ENCODE results near the gene TDRD12. TPM values are rescaled to one million over a fixed set of nuclear protein-coding genes. Genes with fewer than 3 reads are reported as not detected.
"Not testable (repeated sequence)": the region's sequence is repeated elsewhere in the genome, so short reads cannot be mapped to it uniquely, and the experiment has no call there.

TDRD12 gene
- total RNA-seq, 1 experiment from 2014 or later = 1.3 TPM

DNA sequence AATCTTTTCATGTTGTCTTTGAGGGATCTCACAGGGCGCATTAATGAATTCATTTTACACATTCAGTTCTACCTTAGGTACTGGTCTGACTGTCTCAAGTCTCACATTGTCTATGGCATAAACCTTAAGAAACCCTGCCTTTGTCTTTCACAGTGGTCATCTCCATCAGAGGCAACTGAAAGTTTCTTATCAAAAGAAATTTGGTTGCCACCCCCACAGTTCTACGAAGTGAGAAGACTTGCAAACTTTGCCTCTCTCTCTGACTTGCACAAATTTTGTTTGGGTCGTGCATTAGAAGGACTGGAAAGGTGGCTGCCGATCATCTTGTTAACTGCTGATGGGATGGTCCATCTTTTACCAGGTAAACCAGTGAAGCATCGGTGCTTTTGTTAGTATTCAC, 10.5 kb upstream of the TDRD12 start (continued):
- TF ChIP-seq, protein P1, sequence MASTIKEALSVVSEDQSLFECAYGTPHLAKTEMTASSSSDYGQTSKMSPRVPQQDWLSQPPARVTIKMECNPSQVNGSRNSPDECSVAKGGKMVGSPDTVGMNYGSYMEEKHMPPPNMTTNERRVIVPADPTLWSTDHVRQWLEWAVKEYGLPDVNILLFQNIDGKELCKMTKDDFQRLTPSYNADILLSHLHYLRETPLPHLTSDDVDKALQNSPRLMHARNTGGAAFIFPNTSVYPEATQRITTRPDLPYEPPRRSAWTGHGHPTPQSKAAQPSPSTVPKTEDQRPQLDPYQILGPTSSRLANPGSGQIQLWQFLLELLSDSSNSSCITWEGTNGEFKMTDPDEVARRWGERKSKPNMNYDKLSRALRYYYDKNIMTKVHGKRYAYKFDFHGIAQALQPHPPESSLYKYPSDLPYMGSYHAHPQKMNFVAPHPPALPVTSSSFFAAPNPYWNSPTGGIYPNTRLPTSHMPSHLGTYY (CRISPR knock-in tag; IDR thresholded peaks at IDR 0.05) = no peak

DNA sequence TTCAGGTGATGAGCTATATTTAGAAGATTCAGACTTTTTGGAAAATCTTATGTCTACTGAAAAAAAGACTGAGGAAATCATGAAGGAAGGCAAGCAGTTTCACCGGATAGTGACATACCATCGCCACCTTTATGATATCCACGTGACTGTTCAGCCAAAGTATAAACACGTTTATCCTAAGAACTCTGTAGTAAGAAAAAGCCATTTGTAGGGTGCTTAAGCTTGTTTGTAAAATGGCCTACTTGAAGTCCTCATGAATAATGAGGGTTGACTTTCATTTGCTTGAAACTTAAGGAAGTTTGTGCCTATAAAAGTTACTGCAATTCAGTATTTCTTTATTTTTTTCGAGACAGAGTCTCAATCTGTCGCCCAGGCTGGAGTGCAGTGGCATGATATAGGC, 7.8 kb upstream of the TDRD12 start:
- ChIA-PET POLR2A (no interaction called here), CTCF (no interaction called here)
- TF ChIP-seq TEAD4 (CRISPR knock-in tag; IDR thresholded peaks at IDR 0.05) = no peak
- no peak for TF ChIP-seq IRF2 (CRISPR knock-in tag; IDR thresholded peaks at IDR 0.05; ENCODE audit: borderline replicate concordance, low read depth)
- no peak for TF ChIP-seq MYBL2 (CRISPR knock-in tag; IDR thresholded peaks at IDR 0.05)
- TF ChIP-seq GRHL2 (CRISPR knock-in tag; IDR thresholded peaks at IDR 0.05; ENCODE audit: insufficient replicate concordance, severe bottlenecking) = no peak
- TF ChIP-seq FOXJ3 (CRISPR knock-in tag; IDR thresholded peaks at IDR 0.05; ENCODE audit: borderline replicate concordance) = no peak
- TF ChIP-seq ATF3 (CRISPR knock-in tag; conservative IDR thresholded peaks at IDR 0.05) = no peak
- no peak for TF ChIP-seq TCF7 (CRISPR knock-in tag; IDR thresholded peaks at IDR 0.05; ENCODE audit: low read depth)
- TF ChIP-seq, protein P2, sequence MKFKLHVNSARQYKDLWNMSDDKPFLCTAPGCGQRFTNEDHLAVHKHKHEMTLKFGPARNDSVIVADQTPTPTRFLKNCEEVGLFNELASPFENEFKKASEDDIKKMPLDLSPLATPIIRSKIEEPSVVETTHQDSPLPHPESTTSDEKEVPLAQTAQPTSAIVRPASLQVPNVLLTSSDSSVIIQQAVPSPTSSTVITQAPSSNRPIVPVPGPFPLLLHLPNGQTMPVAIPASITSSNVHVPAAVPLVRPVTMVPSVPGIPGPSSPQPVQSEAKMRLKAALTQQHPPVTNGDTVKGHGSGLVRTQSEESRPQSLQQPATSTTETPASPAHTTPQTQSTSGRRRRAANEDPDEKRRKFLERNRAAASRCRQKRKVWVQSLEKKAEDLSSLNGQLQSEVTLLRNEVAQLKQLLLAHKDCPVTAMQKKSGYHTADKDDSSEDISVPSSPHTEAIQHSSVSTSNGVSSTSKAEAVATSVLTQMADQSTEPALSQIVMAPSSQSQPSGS (CRISPR knock-in tag; IDR thresholded peaks at IDR 0.05; ENCODE audit: borderline replicate concordance, low read depth) = no peak
- no peak for TF ChIP-seq SOX15 (CRISPR knock-in tag; IDR thresholded peaks at IDR 0.05)
- TF ChIP-seq JAZF1 (CRISPR knock-in tag; IDR thresholded peaks at IDR 0.05) = no peak
- TF ChIP-seq, protein P3, sequence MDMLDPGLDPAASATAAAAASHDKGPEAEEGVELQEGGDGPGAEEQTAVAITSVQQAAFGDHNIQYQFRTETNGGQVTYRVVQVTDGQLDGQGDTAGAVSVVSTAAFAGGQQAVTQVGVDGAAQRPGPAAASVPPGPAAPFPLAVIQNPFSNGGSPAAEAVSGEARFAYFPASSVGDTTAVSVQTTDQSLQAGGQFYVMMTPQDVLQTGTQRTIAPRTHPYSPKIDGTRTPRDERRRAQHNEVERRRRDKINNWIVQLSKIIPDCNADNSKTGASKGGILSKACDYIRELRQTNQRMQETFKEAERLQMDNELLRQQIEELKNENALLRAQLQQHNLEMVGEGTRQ (CRISPR knock-in tag; IDR thresholded peaks at IDR 0.05) = no peak
- TF ChIP-seq, protein P4, sequence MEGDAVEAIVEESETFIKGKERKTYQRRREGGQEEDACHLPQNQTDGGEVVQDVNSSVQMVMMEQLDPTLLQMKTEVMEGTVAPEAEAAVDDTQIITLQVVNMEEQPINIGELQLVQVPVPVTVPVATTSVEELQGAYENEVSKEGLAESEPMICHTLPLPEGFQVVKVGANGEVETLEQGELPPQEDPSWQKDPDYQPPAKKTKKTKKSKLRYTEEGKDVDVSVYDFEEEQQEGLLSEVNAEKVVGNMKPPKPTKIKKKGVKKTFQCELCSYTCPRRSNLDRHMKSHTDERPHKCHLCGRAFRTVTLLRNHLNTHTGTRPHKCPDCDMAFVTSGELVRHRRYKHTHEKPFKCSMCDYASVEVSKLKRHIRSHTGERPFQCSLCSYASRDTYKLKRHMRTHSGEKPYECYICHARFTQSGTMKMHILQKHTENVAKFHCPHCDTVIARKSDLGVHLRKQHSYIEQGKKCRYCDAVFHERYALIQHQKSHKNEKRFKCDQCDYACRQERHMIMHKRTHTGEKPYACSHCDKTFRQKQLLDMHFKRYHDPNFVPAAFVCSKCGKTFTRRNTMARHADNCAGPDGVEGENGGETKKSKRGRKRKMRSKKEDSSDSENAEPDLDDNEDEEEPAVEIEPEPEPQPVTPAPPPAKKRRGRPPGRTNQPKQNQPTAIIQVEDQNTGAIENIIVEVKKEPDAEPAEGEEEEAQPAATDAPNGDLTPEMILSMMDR (IDR thresholded peaks at IDR 0.05) = no peak
- no peak for TF ChIP-seq MXD4 (CRISPR knock-in tag; IDR thresholded peaks at IDR 0.05; ENCODE audit: borderline replicate concordance)
- TF ChIP-seq SP1 (CRISPR knock-in tag; conservative IDR thresholded peaks at IDR 0.05) = no peak
- no peak for TF ChIP-seq HMGA2 (CRISPR knock-in tag; IDR thresholded peaks at IDR 0.05)
- TF ChIP-seq KAT7 (CRISPR knock-in tag; IDR thresholded peaks at IDR 0.05; ENCODE audit: borderline replicate concordance) = no peak
- DNase-seq (ENCODE audit: low spot score) (no peak), ATAC-seq (no peak)
- H3K27ac Mint-ChIP-seq = no peak overlapping the region
- no peak overlapping the region for H3K4me3 Mint-ChIP-seq
- H3K36me3 Mint-ChIP-seq = no peaks in the 10 kb centered on the region
- no peaks in the 10 kb centered on the region for H3K9me3 Mint-ChIP-seq
- H3K27me3 Mint-ChIP-seq (ENCODE audit: low read depth) = no peaks in the 10 kb centered on the region
- H3K4me1 Mint-ChIP-seq = no peaks in the 10 kb centered on the region

DNA sequence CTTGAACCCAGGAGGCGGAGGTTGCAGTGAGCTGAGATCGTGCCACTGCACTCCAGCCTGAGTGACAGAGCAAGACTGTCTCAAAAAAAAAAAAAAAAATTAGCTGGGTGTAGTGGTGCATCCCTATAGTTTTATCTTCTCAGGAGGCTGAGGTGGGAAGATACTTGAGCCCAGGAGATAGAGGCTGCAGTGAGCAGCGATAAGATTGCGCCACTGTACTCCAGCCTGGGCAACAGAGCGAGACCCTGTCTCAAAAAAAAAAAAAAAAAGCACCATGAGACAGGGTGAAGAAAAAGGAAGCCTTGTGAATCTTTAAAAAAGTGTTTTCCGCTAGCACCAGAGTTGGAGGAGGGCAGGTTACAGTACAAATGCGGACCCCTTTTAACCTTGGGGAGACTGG, 3.4 kb upstream of the TDRD12 start:
- CTCF ChIA-PET; H3K27ac Mint-ChIP-seq; ATAC-seq; DNase-seq (ENCODE audit: low spot score); H3K4me1 Mint-ChIP-seq; H3K36me3 Mint-ChIP-seq; POLR2A ChIA-PET; H3K27me3 Mint-ChIP-seq (ENCODE audit: low read depth); H3K4me3 Mint-ChIP-seq; H3K9me3 Mint-ChIP-seq: not testable (repeated sequence)
